Prostate gland (tissue), 2 donors: ENCODE results near the gene DVL1. TPM values are rescaled to one million over a fixed set of nuclear protein-coding genes. Genes with fewer than 3 reads are reported as not detected.

ENCODE experiments used
- DNase-seq: peaks from one replicate; pipeline ENCODE4 v3.0.0-alpha.2; 2019; ENCODE audit warnings: low spot score
- H3K27ac ChIP-seq, 2 donors: fragments of 200-600 bp; sonication (generic); 2 replicates each; pipeline ENCODE4 v1.5.1; 2017 to 2019
- H3K27me3 ChIP-seq: fragments of 200-600 bp; sonication (generic); replicated peaks from 2 replicates; pipeline ENCODE4 v1.5.1; 2019; ENCODE audit not compliant: insufficient read depth
- H3K36me3 ChIP-seq, 2 donors: fragments of 200-600 bp; sonication (generic); 1 replicate in 1 of 2; 2 replicates in 1 of 2; pipeline versions ENCODE4 v1.5.1 to v1.8.1; 2017 to 2019
- H3K4me1 ChIP-seq: fragments of 200-600 bp; sonication (generic); replicated peaks from 2 replicates; pipeline ENCODE4 v1.5.1; 2019
- H3K4me3 ChIP-seq, 2 donors: fragments of 200-600 bp; sonication (generic); 2 replicates each; pipeline ENCODE4 v1.5.1; 2017 to 2019
- H3K9me3 ChIP-seq: fragments of 200-600 bp; sonication (generic); 2 replicates; pipeline ENCODE4 v1.5.1; 2017
- CTCF ChIP-seq, 4 experiments: fragments of 200-600 bp in 2 of 4; fragments of 450-650 bp in 2 of 4; sonication (generic) in 2 of 4; IDR thresholded peaks; 1 replicate in 3 of 4; 2 replicates in 1 of 4; pipeline ENCODE4 v1.5.1; 2016 to 2019; ENCODE audit warnings: antibody characterized with exemption in 4 of 4, mild to moderate bottlenecking in 2 of 4, moderate library complexity in 2 of 4
- POLR2A ChIP-seq: fragments of 450-650 bp; IDR thresholded peaks from one replicate; pipeline ENCODE4 v1.6.1; 2016; ENCODE audit warnings: antibody characterized with exemption, mild to moderate bottlenecking
- POLR2AphosphoS5 ChIP-seq: sonication (generic); formaldehyde crosslinking; IDR thresholded peaks from one replicate; pipeline ENCODE4 v1.6.1; 2017; ENCODE audit warnings: antibody characterized with exemption
- WGBS: methylation state at CpG from one replicate; pipeline ENCODE4 v1.1.5; 2018; 5-methylcytosine and 5-hydroxymethylcytosine counted together
- intact Hi-C: fragments of 100-400 bp; cut with DNase I; formaldehyde crosslinking; loops from one replicate; pipeline ENCODE4 v1.14.2; 2022
- total RNA-seq, 2 donors: library from RNA; depleted of rRNA; stranded (reverse); fragments of >200 nt; gene quantifications; one replicate each; pipeline ENCODE4 v1.1.0, GENCODE V29; 2016

Gene DVL1
- total RNA-seq, 2 donors from 2014 or later: 70.5 to 165 TPM

GRCh38 chr1:1333551-1334241 is 15.5 kb downstream of the DVL1 start:
- no peak for DNase-seq
- Histone ChIP-seq H3K36me3 (peaks cover 2 to 6% of the 10 kb centered on the region in 2 donors), H3K4me3 (no peak overlapping the region), H3K27ac (no peak overlapping the region), H3K27me3 (no peaks in the 10 kb centered on the region), H3K9me3 (no peaks in the 10 kb centered on the region), H3K4me1 (peaks cover 4% of the 10 kb centered on the region)
- TF ChIP-seq POLR2AphosphoS5 (no peak), CTCF (IDR thresholded peaks at IDR 0.05) (no peak), POLR2A (no peak)
- WGBS: 63% methylated on average over 21 of the region's 36 CpGs
- intact Hi-C loops: no loop called here

GRCh38 chr1:1332774-1333480 is 16.3 kb downstream of the DVL1 start:
- TF ChIP-seq CTCF (IDR thresholded peaks at IDR 0.05): no peak
- peak; percentile 15 for TF ChIP-seq POLR2AphosphoS5
- peaks cover 2% of the 10 kb centered on the region in 2 donors for H3K36me3 ChIP-seq
- no peaks in the 10 kb centered on the region for H3K9me3 ChIP-seq
- no peaks in the 10 kb centered on the region for H3K27me3 ChIP-seq
- intact Hi-C loops: no loop called here
- peaks cover 4% of the 10 kb centered on the region for H3K4me1 ChIP-seq
- H3K4me3 ChIP-seq: no peak overlapping the region
- 49% methylated on average over 38 of the region's 48 CpGs for WGBS
- peak; percentile 49 for DNase-seq
- no peak overlapping the region for H3K27ac ChIP-seq

GRCh38 chr1:1332031-1332755 is 17.0 kb downstream of the DVL1 start:
- WGBS: 83% methylated on average over 57 of the region's 57 CpGs
- H3K4me1 ChIP-seq: peaks cover 4% of the 10 kb centered on the region
- intact Hi-C loops: no loop called here
- H3K36me3 ChIP-seq: peaks cover 0 to 2% of the 10 kb centered on the region in 2 donors
- H3K9me3 ChIP-seq: no peaks in the 10 kb centered on the region
- no peak overlapping the region for H3K27ac ChIP-seq
- TF ChIP-seq CTCF (IDR thresholded peaks at IDR 0.05) (no peak), POLR2A (no peak), POLR2AphosphoS5 (no peak)
- H3K27me3 ChIP-seq: no peaks in the 10 kb centered on the region
- no peak for DNase-seq
- no peak overlapping the region for H3K4me3 ChIP-seq

- TF ChIP-seq CTCF (IDR thresholded peaks at IDR 0.05) (no peak), POLR2AphosphoS5 (no peak), POLR2A (no peak)
- WGBS: 57% methylated on average over 39 of the region's 41 CpGs
- no peak for DNase-seq
- H3K9me3 ChIP-seq: no peaks in the 10 kb centered on the region
- intact Hi-C loops: no loop called here
- peaks cover 0 to 2% of the 10 kb centered on the region in 2 donors for H3K36me3 ChIP-seq
- H3K27ac ChIP-seq: no peak within 1 kb of the TSS
- peaks cover 4% of the 10 kb centered on the region for H3K4me1 ChIP-seq
- no peak within 1 kb of the TSS for H3K4me3 ChIP-seq
- no peaks in the 10 kb centered on the region for H3K27me3 ChIP-seq
These were observed 17.9 kb downstream of the DVL1 start, which contains the start of gene TAS1R3 for GRCh38 chr1:1331068-1331965. TAS1R3 (plus strand) TSS chr1:1331280; CDS start chr1:1331346, 66 bp downstream.
